A673 (cell line): ENCODE data around the gene RBFOX2.

Experiments used
- CTCF ChIP-seq: fragments of 300-800, 200-600 bp; sonication (generic); conservative IDR thresholded peaks from 2 replicates; pipeline ENCODE4 v1.5.1; 2017; ENCODE audit warnings: low read depth, mild to moderate bottlenecking, antibody characterized with exemption, low read length, moderate library complexity, mixed read lengths
- EZH2 ChIP-seq: fragments of 200-600 bp; sonication (generic); IDR thresholded peaks from 2 replicates; pipeline ENCODE4 v1.6.1; 2017; ENCODE audit warnings: borderline replicate concordance, low read depth, mild to moderate bottlenecking, mixed read lengths, antibody characterized with exemption, low read length; ENCODE audit not compliant: poor library complexity, severe bottlenecking

- TF ChIP-seq EZH2 = no peak
- TF ChIP-seq CTCF = no peak
Measured at GRCh38 chr22:35950262-35950661, 78.4 kb downstream of the RBFOX2 start.
